Measurements from ENCODE around the gene ZNF124.
"Not testable (repeated sequence)": the region's sequence is repeated elsewhere in the genome, so short reads cannot be mapped to it uniquely, and the experiment has no call there.

ZNF124 gene

GRCh38 chr1:247173431-247173830 is 1.6 kb upstream of the ZNF124 start:
- H3K27me3 ChIP-seq (ENCODE audit: low read length): no peaks in the 10 kb centered on the region
- no peaks in the 10 kb centered on the region for H3K9me3 ChIP-seq (ENCODE audit: insufficient read depth, low read length)
- TF ChIP-seq EZH2phosphoT487 (conservative IDR thresholded peaks at IDR 0.05; ENCODE audit: low read length): no peak
- TF ChIP-seq, protein P1, sequence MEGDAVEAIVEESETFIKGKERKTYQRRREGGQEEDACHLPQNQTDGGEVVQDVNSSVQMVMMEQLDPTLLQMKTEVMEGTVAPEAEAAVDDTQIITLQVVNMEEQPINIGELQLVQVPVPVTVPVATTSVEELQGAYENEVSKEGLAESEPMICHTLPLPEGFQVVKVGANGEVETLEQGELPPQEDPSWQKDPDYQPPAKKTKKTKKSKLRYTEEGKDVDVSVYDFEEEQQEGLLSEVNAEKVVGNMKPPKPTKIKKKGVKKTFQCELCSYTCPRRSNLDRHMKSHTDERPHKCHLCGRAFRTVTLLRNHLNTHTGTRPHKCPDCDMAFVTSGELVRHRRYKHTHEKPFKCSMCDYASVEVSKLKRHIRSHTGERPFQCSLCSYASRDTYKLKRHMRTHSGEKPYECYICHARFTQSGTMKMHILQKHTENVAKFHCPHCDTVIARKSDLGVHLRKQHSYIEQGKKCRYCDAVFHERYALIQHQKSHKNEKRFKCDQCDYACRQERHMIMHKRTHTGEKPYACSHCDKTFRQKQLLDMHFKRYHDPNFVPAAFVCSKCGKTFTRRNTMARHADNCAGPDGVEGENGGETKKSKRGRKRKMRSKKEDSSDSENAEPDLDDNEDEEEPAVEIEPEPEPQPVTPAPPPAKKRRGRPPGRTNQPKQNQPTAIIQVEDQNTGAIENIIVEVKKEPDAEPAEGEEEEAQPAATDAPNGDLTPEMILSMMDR (IDR thresholded peaks at IDR 0.05; ENCODE audit: insufficient read depth, low read length, poor library complexity, severe bottlenecking): no peak
- H2AFZ ChIP-seq (ENCODE audit: low read depth, low read length, severe bottlenecking): no peak overlapping the region
- H3K4me2 ChIP-seq (ENCODE audit: low read depth, low read length, poor library complexity, severe bottlenecking): no peak overlapping the region
- peaks cover 17% of the 10 kb centered on the region for H3K79me2 ChIP-seq (ENCODE audit: insufficient read depth, low read length)
- H3K4me3 ChIP-seq (ENCODE audit: insufficient read depth, low read length, poor library complexity, severe bottlenecking): no peak overlapping the region
- H3K9me2 ChIP-seq (replicated peaks; ENCODE audit: insufficient read depth, low read length): no peaks in the 10 kb centered on the region
- H3K27ac ChIP-seq (ENCODE audit: low read depth, low read length): no peak overlapping the region
- no peaks in the 10 kb centered on the region for H4K20me1 ChIP-seq (ENCODE audit: low read depth, low read length)
- H3K36me3 ChIP-seq (ENCODE audit: low read length): no peaks in the 10 kb centered on the region
- peaks cover 2% of the 10 kb centered on the region for H3F3A ChIP-seq (ENCODE audit: insufficient read depth)
- H3K9ac ChIP-seq (ENCODE audit: low read length): no peak overlapping the region

- H3K27ac ChIP-seq (ENCODE audit: low read depth, low read length): no peak overlapping the region
- no peaks in the 10 kb centered on the region for H3K36me3 ChIP-seq (ENCODE audit: low read length)
- peaks cover 22% of the 10 kb centered on the region for H3K79me2 ChIP-seq (ENCODE audit: insufficient read depth, low read length)
- no peak overlapping the region for H3K9ac ChIP-seq (ENCODE audit: low read length)
- H2AFZ ChIP-seq (ENCODE audit: low read depth, low read length, severe bottlenecking): no peak overlapping the region
- H3K4me3 ChIP-seq (ENCODE audit: insufficient read depth, low read length, poor library complexity, severe bottlenecking): no peak overlapping the region
- TF ChIP-seq, protein P1 (IDR thresholded peaks at IDR 0.05; ENCODE audit: insufficient read depth, low read length, poor library complexity, severe bottlenecking): no peak
- TF ChIP-seq EZH2phosphoT487 (conservative IDR thresholded peaks at IDR 0.05; ENCODE audit: low read length): no peak
- H3K27me3 ChIP-seq (ENCODE audit: low read length): no peaks in the 10 kb centered on the region
- H3K9me3 ChIP-seq (ENCODE audit: insufficient read depth, low read length): no peaks in the 10 kb centered on the region
- H3K9me2 ChIP-seq (replicated peaks; ENCODE audit: insufficient read depth, low read length): no peaks in the 10 kb centered on the region
- no peak overlapping the region for H3K4me2 ChIP-seq (ENCODE audit: low read depth, low read length, poor library complexity, severe bottlenecking)
- H4K20me1 ChIP-seq (ENCODE audit: low read depth, low read length): no peaks in the 10 kb centered on the region
- H3F3A ChIP-seq (ENCODE audit: insufficient read depth): peaks cover 2% of the 10 kb centered on the region
Observed at GRCh38 chr1:247172996-247173395, 1.2 kb upstream of the ZNF124 start.

- H3K4me2 ChIP-seq (ENCODE audit: low read depth, low read length, poor library complexity, severe bottlenecking); H3K9ac ChIP-seq (ENCODE audit: low read length); H3K27me3 ChIP-seq (ENCODE audit: low read length); H3K27ac ChIP-seq (ENCODE audit: low read depth, low read length); H3F3A ChIP-seq (ENCODE audit: insufficient read depth); H4K20me1 ChIP-seq (ENCODE audit: low read depth, low read length); H3K9me2 ChIP-seq (replicated peaks; ENCODE audit: insufficient read depth, low read length); H3K4me3 ChIP-seq (ENCODE audit: insufficient read depth, low read length, poor library complexity, severe bottlenecking); H3K9me3 ChIP-seq (ENCODE audit: insufficient read depth, low read length); H2AFZ ChIP-seq (ENCODE audit: low read depth, low read length, severe bottlenecking): not testable (repeated sequence)
- Histone ChIP-seq H3K36me3 (ENCODE audit: low read length) (peaks cover 14% of the 10 kb centered on the region), H3K79me2 (ENCODE audit: insufficient read depth, low read length) (peaks cover 37% of the 10 kb centered on the region)
Observed at GRCh38 chr1:247171443-247171842, 377 bp downstream of the ZNF124 start.

GRCh38 chr1:247165674-247166073 is 6.1 kb downstream of the ZNF124 start:
- Histone ChIP-seq H3K4me2 (ENCODE audit: low read depth, low read length, poor library complexity, severe bottlenecking) (no peak overlapping the region), H3K27ac (ENCODE audit: low read depth, low read length) (no peak overlapping the region), H3K9me3 (ENCODE audit: insufficient read depth, low read length) (peaks cover 49% of the 10 kb centered on the region; the same call in 1 of the 2 replicates), H3F3A (ENCODE audit: insufficient read depth) (0 out of 2 replicates have a peak, but pooled peaks cover 2% of the 10 kb centered on the region), H3K36me3 (ENCODE audit: low read length) (peaks cover 65% of the 10 kb centered on the region), H3K4me3 (ENCODE audit: insufficient read depth, low read length, poor library complexity, severe bottlenecking) (no peak overlapping the region), H2AFZ (ENCODE audit: low read depth, low read length, severe bottlenecking) (no peak overlapping the region), H4K20me1 (ENCODE audit: low read depth, low read length) (no peaks in the 10 kb centered on the region), H3K79me2 (ENCODE audit: insufficient read depth, low read length) (peaks cover 95% of the 10 kb centered on the region), H3K27me3 (ENCODE audit: low read length) (no peaks in the 10 kb centered on the region), H3K9ac (ENCODE audit: low read length) (no peak overlapping the region), H3K9me2 (replicated peaks; ENCODE audit: insufficient read depth, low read length) (no peaks in the 10 kb centered on the region)
- TF ChIP-seq EZH2phosphoT487 (conservative IDR thresholded peaks at IDR 0.05; ENCODE audit: low read length): no peak
- TF ChIP-seq, protein P1 (IDR thresholded peaks at IDR 0.05; ENCODE audit: insufficient read depth, low read length, poor library complexity, severe bottlenecking): no peak
